ENCODE measurements around the gene NSUN2. TPM values are rescaled to one million over a fixed set of nuclear protein-coding genes. Genes with fewer than 3 reads are reported as not detected.

NSUN2 gene
- total and polyA plus RNA-seq, 9 donors = 33.5 to 52.1 (median 39.3) TPM

- Histone ChIP-seq H3K9me3 (no peaks in the 10 kb centered on the region), H3K4me1 (ENCODE audit: insufficient read depth) (peaks cover 3% of the 10 kb centered on the region), H3K4me3 (no peak overlapping the region), H3K36me3 (no peaks in the 10 kb centered on the region), H3K27ac (no peak overlapping the region), H3K27me3 (no peaks in the 10 kb centered on the region)
- TF ChIP-seq EP300 (IDR thresholded peaks at IDR 0.05) (no peak), POLR2A (IDR thresholded peaks at IDR 0.05) (no peak)
- TF ChIP-seq, protein P1, sequence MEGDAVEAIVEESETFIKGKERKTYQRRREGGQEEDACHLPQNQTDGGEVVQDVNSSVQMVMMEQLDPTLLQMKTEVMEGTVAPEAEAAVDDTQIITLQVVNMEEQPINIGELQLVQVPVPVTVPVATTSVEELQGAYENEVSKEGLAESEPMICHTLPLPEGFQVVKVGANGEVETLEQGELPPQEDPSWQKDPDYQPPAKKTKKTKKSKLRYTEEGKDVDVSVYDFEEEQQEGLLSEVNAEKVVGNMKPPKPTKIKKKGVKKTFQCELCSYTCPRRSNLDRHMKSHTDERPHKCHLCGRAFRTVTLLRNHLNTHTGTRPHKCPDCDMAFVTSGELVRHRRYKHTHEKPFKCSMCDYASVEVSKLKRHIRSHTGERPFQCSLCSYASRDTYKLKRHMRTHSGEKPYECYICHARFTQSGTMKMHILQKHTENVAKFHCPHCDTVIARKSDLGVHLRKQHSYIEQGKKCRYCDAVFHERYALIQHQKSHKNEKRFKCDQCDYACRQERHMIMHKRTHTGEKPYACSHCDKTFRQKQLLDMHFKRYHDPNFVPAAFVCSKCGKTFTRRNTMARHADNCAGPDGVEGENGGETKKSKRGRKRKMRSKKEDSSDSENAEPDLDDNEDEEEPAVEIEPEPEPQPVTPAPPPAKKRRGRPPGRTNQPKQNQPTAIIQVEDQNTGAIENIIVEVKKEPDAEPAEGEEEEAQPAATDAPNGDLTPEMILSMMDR (IDR thresholded peaks at IDR 0.05) = no peak
- WGBS, 3 donors = 82 to 90% (median 88%) methylated on average over 8 of the region's 8 CpGs
- intact Hi-C loops (cut with DNase I) = no loop called here
- DNase-seq = no peak
Measured at GRCh38 chr5:6599739-6600138, 33.1 kb downstream of the NSUN2 start.

DNA sequence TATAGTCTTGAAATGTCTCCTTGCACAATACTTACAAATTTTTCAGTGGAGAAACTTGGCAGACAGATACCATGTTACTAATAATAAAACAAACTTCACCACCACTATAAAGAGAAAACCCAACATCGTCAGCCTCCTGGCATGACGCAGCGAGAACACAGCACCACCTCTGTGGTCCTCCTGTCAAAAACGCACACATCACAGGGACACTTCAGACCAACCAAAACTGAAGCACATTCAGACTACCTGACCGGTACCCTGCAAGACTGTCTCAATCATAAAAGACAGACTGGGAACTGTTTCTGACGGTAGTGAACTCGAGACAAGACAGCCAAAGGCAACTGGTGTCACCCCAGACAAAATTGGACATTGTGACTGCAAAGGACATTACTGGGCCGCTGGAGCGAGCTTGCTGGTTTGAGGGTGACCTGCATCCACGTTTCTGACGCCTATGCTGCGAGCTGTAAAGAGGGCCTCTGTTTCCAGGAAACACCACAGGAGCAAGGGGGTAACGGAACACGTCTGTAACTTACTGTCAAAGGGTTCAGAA is 34.4 kb downstream of the NSUN2 start:
- H3K27ac ChIP-seq = no peak overlapping the region
- no peaks in the 10 kb centered on the region for H3K36me3 ChIP-seq
- WGBS, 3 donors = 65 to 76% (median 71%) methylated on average over 14 of the region's 14 CpGs
- no peak overlapping the region for H3K4me3 ChIP-seq
- H3K9me3 ChIP-seq = no peaks in the 10 kb centered on the region
- peaks cover 3% of the 10 kb centered on the region for H3K4me1 ChIP-seq (ENCODE audit: insufficient read depth)
- DNase-seq = no peak
- H3K27me3 ChIP-seq = no peaks in the 10 kb centered on the region
- TF ChIP-seq POLR2A (IDR thresholded peaks at IDR 0.05) = no peak
- intact Hi-C loops (cut with DNase I) = no loop called here

- no peak overlapping the region for H3K4me3 ChIP-seq
- DNase-seq = no peak
- intact Hi-C loops (cut with DNase I) = no loop called here
- no peak for TF ChIP-seq POLR2A (IDR thresholded peaks at IDR 0.05)
- TF ChIP-seq, protein P1 (IDR thresholded peaks at IDR 0.05) = no peak
- no peak for TF ChIP-seq EP300 (IDR thresholded peaks at IDR 0.05)
- no peaks in the 10 kb centered on the region for H3K9me3 ChIP-seq
- WGBS, 3 donors = 43 to 75% (median 62%) methylated on average over 6 of the region's 6 CpGs
- H3K27me3 ChIP-seq = no peaks in the 10 kb centered on the region
- H3K4me1 ChIP-seq (ENCODE audit: insufficient read depth) = peaks cover 3% of the 10 kb centered on the region
- no peak overlapping the region for H3K27ac ChIP-seq
- no peaks in the 10 kb centered on the region for H3K36me3 ChIP-seq
Measured at GRCh38 chr5:6597557-6597956, 35.3 kb downstream of the NSUN2 start.

DNA sequence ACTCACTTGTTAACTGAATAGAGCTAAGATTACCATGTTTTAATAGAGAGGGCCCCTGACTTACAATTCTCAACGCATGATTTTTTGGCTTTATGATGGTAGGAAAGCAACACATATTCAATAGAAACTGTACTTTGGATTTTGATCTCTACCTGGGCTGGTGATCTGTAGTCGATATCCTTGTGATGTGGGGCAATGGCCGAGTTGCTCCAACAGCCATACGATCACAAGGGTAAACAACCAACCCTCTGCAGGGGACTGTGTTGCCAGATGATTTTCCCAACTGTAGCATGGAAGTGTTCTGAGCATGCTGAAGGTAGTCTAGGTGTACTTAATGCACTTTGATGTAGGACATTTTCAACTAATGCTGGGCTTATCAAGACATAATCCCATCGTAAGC is 36.5 kb downstream of the NSUN2 start:
- Histone ChIP-seq H3K4me1 (ENCODE audit: insufficient read depth) (peaks cover 3% of the 10 kb centered on the region), H3K27me3 (no peaks in the 10 kb centered on the region), H3K4me3 (no peak overlapping the region), H3K36me3 (no peaks in the 10 kb centered on the region), H3K27ac (no peak overlapping the region), H3K9me3 (no peaks in the 10 kb centered on the region)
- DNase-seq = no peak
- TF ChIP-seq, protein P1 (IDR thresholded peaks at IDR 0.05) = no peak
- TF ChIP-seq EP300 (IDR thresholded peaks at IDR 0.05) (no peak), POLR2A (IDR thresholded peaks at IDR 0.05) (no peak)
- intact Hi-C loops (cut with DNase I) = no loop called here
- 94 to 97% (median 95%) methylated on average over 5 of the region's 5 CpGs for WGBS, 3 donors

DNA sequence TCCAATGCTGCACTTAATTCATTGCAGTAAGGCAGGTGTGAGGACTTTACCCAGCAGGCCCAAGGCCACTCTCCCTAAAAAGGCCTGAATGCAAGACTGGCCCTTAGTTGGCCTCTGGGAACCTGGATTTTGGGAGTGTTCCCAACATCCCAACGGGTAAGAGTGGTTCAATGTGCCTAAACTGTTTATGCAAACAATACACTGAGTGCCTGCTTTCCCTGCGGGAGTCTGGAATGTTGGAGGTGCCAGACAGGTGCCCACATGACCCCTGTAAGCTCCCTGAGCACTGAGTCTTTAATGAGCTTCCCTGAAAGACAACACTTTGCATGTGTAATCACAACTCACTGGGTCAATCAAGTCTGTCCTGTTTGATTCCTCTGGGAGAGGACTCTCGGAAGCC is 37.4 kb downstream of the NSUN2 start:
- TF ChIP-seq, protein P1 (IDR thresholded peaks at IDR 0.05) = no peak
- TF ChIP-seq EP300 (IDR thresholded peaks at IDR 0.05) = no peak
- TF ChIP-seq POLR2A (IDR thresholded peaks at IDR 0.05) = no peak
- no peak overlapping the region for H3K27ac ChIP-seq
- H3K9me3 ChIP-seq = no peaks in the 10 kb centered on the region
- DNase-seq = no peak
- no peak overlapping the region for H3K4me3 ChIP-seq
- peaks cover 3% of the 10 kb centered on the region for H3K4me1 ChIP-seq (ENCODE audit: insufficient read depth)
- WGBS, 3 donors = 80 to 82% (median 81%) methylated on average over 3 of the region's 3 CpGs
- H3K27me3 ChIP-seq = no peaks in the 10 kb centered on the region
- no peaks in the 10 kb centered on the region for H3K36me3 ChIP-seq
- intact Hi-C loops (cut with DNase I) = no loop called here

Measured in ovary (tissue), 9 donors.